DOHH2 (cell line): ENCODE data around the gene SELENOK.
A peak's percentile ranks its signal among the peaks of the same experiment; 100 is the strongest.

ENCODE experiments used
- H3F3A ChIP-seq: fragments of 200-600 bp; sonication (generic), shearing (Covaris generic); 2 replicates; pipeline ENCODE4 v1.6.0; 2016; ENCODE audit warnings: antibody characterized with exemption, mild to moderate bottlenecking; ENCODE audit not compliant: control insufficient read depth, insufficient read depth
- H3K27ac ChIP-seq: fragments of 200-600 bp; sonication (generic); 2 replicates; pipeline ENCODE4 v1.5.1; 2014; ENCODE audit warnings: low read depth, mild to moderate bottlenecking, low read length, moderate library complexity
- H3K27me3 ChIP-seq: fragments of 200-600 bp; sonication (generic); 2 replicates; pipeline ENCODE4 v1.6.1; 2014; ENCODE audit warnings: mild to moderate bottlenecking, low read length, mixed read lengths; ENCODE audit not compliant: control insufficient read depth
- H3K36me3 ChIP-seq: fragments of 200-600 bp; sonication (generic); 2 replicates; pipeline ENCODE4 v1.6.1; 2014; ENCODE audit warnings: mild to moderate bottlenecking, low read length, moderate library complexity, mixed read lengths; ENCODE audit not compliant: control insufficient read depth
- H3K4me1 ChIP-seq: fragments of 200-600 bp; sonication (generic); 2 replicates; pipeline ENCODE4 v1.6.1; 2014; ENCODE audit warnings: mild to moderate bottlenecking, low read length, mixed read lengths; ENCODE audit not compliant: control insufficient read depth
- H3K4me2 ChIP-seq: fragments of 200-600 bp; sonication (generic); 2 replicates; pipeline ENCODE4 v1.6.0; 2014; ENCODE audit warnings: mild to moderate bottlenecking, low read length, moderate library complexity
- H3K4me3 ChIP-seq: fragments of 200-600 bp; sonication (generic); 2 replicates; pipeline ENCODE4 v1.5.1; 2014; ENCODE audit warnings: mild to moderate bottlenecking, low read length, mixed read lengths
- H3K79me2 ChIP-seq: fragments of 200-600 bp; sonication (generic); 2 replicates; pipeline ENCODE4 v1.6.1; 2014; ENCODE audit warnings: mild to moderate bottlenecking, low read length, mixed read lengths; ENCODE audit not compliant: control insufficient read depth
- H3K9me2 ChIP-seq: fragments of 200-600 bp; sonication (generic); replicated peaks from 2 replicates; pipeline ENCODE4 v1.6.1; 2014; ENCODE audit warnings: mild to moderate bottlenecking, low read length, mixed read lengths; ENCODE audit not compliant: control insufficient read depth
- H3K9me3 ChIP-seq: fragments of 200-600 bp; sonication (generic); 2 replicates; pipeline ENCODE4 v1.6.1; 2014; ENCODE audit warnings: antibody characterized with exemption, low read length, mixed read lengths; ENCODE audit not compliant: control insufficient read depth, insufficient read depth
- H4K20me1 ChIP-seq: fragments of 200-600 bp; sonication (generic); 2 replicates; pipeline ENCODE4 v1.6.0; 2014; ENCODE audit warnings: low read depth, mild to moderate bottlenecking, antibody characterized with exemption, low read length, moderate library complexity; ENCODE audit not compliant: control insufficient read depth, insufficient read depth
- EZH2phosphoT487 ChIP-seq: fragments of 200-600 bp; sonication (generic); IDR thresholded peaks from 2 replicates; pipeline ENCODE4 v1.6.1; 2017; ENCODE audit warnings: borderline replicate concordance, mild to moderate bottlenecking, antibody characterized with exemption, low read length, moderate library complexity, mixed read lengths
- TF ChIP-seq, protein P1 (sequence below): fragments of 200-600 bp; sonication (generic); IDR thresholded peaks from one replicate; pipeline ENCODE4 v1.5.1; 2014; ENCODE audit warnings: antibody characterized with exemption, mild to moderate bottlenecking, low read depth, low read length; ENCODE audit not compliant: poor library complexity, severe bottlenecking

SELENOK gene

DNA sequence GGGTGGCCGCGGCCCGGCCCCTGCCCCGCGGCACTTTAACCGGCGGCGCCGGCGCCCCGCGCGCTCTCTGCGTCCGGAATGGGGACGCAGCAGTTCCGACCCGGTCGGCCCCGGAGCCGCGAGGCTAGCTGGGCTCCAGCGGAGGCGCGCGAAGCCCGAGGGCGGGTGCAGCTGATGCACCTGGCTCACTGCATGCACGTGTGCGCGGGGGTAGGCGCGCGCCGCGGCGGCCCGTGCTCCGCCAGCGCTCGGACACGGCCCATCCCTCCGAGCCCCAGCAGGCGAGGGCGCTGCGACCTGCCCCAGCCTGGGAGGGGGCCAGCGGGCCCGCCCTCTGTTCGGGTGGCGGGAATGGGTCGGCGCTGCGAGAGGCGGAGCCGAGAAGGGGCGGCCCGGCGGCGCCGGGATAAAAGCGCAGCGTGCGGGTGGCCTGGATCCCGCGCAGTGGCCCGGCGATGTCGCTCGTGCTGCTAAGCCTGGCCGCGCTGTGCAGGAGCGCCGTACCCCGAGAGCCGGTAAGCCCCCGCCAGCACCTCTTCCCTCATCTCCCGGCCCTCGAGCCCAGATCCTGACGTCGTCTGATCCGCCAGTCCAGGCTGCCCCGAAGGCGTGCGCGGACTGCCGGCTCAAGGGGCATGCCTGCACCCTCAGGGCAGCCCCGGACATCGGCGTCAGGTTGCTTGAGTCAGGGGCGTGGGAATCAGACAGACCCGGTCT, 45.4 kb downstream of the SELENOK start, which contains the start of the genes CHDH and IL17RB:
Gene CHDH, minus strand, starts transcription at position 286 of the 717 bp plus-strand sequence. CDS start 22,411 bp downstream, outside the sequence.
Gene IL17RB, plus strand, starts transcription at position 435 of the 717 bp plus-strand sequence. Its CDS starts 21 bp downstream, at position 456.
- TF ChIP-seq, protein P1, sequence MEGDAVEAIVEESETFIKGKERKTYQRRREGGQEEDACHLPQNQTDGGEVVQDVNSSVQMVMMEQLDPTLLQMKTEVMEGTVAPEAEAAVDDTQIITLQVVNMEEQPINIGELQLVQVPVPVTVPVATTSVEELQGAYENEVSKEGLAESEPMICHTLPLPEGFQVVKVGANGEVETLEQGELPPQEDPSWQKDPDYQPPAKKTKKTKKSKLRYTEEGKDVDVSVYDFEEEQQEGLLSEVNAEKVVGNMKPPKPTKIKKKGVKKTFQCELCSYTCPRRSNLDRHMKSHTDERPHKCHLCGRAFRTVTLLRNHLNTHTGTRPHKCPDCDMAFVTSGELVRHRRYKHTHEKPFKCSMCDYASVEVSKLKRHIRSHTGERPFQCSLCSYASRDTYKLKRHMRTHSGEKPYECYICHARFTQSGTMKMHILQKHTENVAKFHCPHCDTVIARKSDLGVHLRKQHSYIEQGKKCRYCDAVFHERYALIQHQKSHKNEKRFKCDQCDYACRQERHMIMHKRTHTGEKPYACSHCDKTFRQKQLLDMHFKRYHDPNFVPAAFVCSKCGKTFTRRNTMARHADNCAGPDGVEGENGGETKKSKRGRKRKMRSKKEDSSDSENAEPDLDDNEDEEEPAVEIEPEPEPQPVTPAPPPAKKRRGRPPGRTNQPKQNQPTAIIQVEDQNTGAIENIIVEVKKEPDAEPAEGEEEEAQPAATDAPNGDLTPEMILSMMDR: no peak
- TF ChIP-seq EZH2phosphoT487: no peak
- Histone ChIP-seq H3K9me3 (no peaks in the 10 kb centered on the region), H3K27ac (no peak within 1 kb of the TSS), H3K79me2 (no peaks in the 10 kb centered on the region), H3K4me2 (peak within 1 kb of the TSS; percentile 56), H3K36me3 (no peaks in the 10 kb centered on the region), H3F3A (no peaks in the 10 kb centered on the region), H3K27me3 (peaks cover 51% of the 10 kb centered on the region), H3K4me1 (peaks cover 10% of the 10 kb centered on the region), H3K4me3 (peak within 1 kb of the TSS; percentile 42), H3K9me2 (no peaks in the 10 kb centered on the region), H4K20me1 (no peaks in the 10 kb centered on the region)

DNA sequence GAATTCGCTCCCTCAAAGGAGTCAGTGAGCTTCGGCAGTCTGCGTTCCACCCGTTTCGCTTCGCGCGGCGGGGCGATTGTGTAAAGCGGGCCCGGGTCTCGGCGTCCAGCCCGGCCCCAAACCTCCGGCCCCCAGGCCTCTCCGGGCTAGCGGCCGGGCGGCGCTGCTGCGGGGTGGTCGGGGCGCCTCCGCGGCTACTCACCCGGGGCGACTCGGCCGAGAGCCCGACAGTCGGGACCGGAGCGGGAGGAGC, 45.9 kb downstream of the SELENOK start:
- H3K79me2 ChIP-seq: no peaks in the 10 kb centered on the region
- no peak; the same call in 1 of the 2 replicates for TF ChIP-seq EZH2phosphoT487
- TF ChIP-seq, protein P1: no peak
- no peaks in the 10 kb centered on the region for H3K36me3 ChIP-seq
- H4K20me1 ChIP-seq: no peaks in the 10 kb centered on the region
- peak overlapping the region; percentile 56 for H3K4me2 ChIP-seq
- no peaks in the 10 kb centered on the region for H3K9me3 ChIP-seq
- H3K27ac ChIP-seq: no peak overlapping the region
- peaks cover 10% of the 10 kb centered on the region for H3K4me1 ChIP-seq
- H3K27me3 ChIP-seq: peaks cover 51% of the 10 kb centered on the region
- H3F3A ChIP-seq: no peaks in the 10 kb centered on the region
- peak overlapping the region; percentile 42 for H3K4me3 ChIP-seq
- H3K9me2 ChIP-seq: no peaks in the 10 kb centered on the region

GRCh38 chr3:53845103-53845880, 46.4 kb downstream of the SELENOK start:
- H3K4me2 ChIP-seq: peak overlapping the region; percentile 56
- H3F3A ChIP-seq: no peaks in the 10 kb centered on the region
- TF ChIP-seq, protein P1: peak; percentile 19
- TF ChIP-seq EZH2phosphoT487: no peak
- no peak overlapping the region for H3K27ac ChIP-seq
- no peaks in the 10 kb centered on the region for H4K20me1 ChIP-seq
- H3K9me2 ChIP-seq: no peaks in the 10 kb centered on the region
- no peaks in the 10 kb centered on the region for H3K79me2 ChIP-seq
- peaks cover 10% of the 10 kb centered on the region for H3K4me1 ChIP-seq
- peak overlapping the region; percentile 42 for H3K4me3 ChIP-seq
- H3K36me3 ChIP-seq: no peaks in the 10 kb centered on the region
- H3K27me3 ChIP-seq: peaks cover 51% of the 10 kb centered on the region
- no peaks in the 10 kb centered on the region for H3K9me3 ChIP-seq
